ENCODE data around the gene CACNB2. TPM values are rescaled to one million over a fixed set of nuclear protein-coding genes. Genes with fewer than 3 reads are reported as not detected.

CACNB2 gene
- not detected for total RNA-seq

GRCh38 chr10:18140149-18140956 lies at the start of gene CACNB2:
TSS of gene CACNB2 (plus strand) at chr10:18140424.

Other genes with a start within 250 kb of the CACNB2 start
- not detected for gene SLC39A12, start 188.5 kb upstream of the CACNB2 start, total RNA-seq